GM19463 (cell line): ENCODE results near the gene TMEM33.

Experiments
- ATAC-seq: cut with Tn5 transposase; IDR thresholded peaks from one replicate; pipeline ENCODE4 v1.9.1; 2021; ENCODE audit warnings: mild to moderate bottlenecking, moderate library complexity; ENCODE audit not compliant: unreplicated experiment

TMEM33 gene

GRCh38 chr4:41992967-41993857, 58.0 kb downstream of the TMEM33 start:
- no peak for ATAC-seq

GRCh38 chr4:41994461-41994985, 59.3 kb downstream of the TMEM33 start:
- ATAC-seq, result no peak

GRCh38 chr4:41998019-41998418, 62.8 kb downstream of the TMEM33 start:
- ATAC-seq, result no peak

- no peak for ATAC-seq
Observed at GRCh38 chr4:41999321-41999720, 64.1 kb downstream of the TMEM33 start.

GRCh38 chr4:42008011-42008786, 73.0 kb downstream of the TMEM33 start:
- no peak for ATAC-seq
